ENCODE measurements around the gene CDC27.
"Not testable (repeated sequence)": the region's sequence is repeated elsewhere in the genome, so short reads cannot be mapped to it uniquely, and the experiment has no call there.

Gene CDC27

DNA sequence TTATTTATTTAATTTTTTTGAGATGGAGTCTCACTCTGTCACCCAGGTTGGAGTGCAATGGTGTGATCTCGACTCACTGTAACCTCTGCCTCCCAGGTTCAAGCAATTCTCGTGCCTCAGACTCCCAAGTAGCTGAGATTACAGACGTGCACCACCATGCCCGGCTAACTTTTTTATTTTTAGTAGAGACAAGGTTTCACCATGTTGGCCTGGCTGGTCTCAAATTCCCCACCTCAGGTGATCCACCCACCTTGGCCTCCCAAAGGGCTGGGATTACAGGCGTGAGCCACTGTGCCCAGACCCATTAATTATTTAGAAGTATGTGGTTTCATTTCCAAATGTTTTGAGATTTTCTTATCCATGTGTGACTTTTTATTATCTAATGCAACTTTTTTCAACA, 22.2 kb downstream of the CDC27 start:
- H3K9me3 ChIP-seq (ENCODE audit: insufficient read depth, low read length, severe bottlenecking); H3K4me3 ChIP-seq (ENCODE audit: low read depth in 1 of 2, low read length in 2 of 2); H2AFZ ChIP-seq (ENCODE audit: low read depth, low read length); H3K4me2 ChIP-seq (ENCODE audit: insufficient read depth, low read length); DNase-seq; H3K4me1 ChIP-seq (ENCODE audit: insufficient read depth, low read length); H3K27ac ChIP-seq (ENCODE audit: low read length); H3K27me3 ChIP-seq (ENCODE audit: insufficient read depth, low read length, poor library complexity); ATAC-seq (ENCODE audit: insufficient read depth, low read depth); H3K9ac ChIP-seq (ENCODE audit: low read depth, low read length): not testable (repeated sequence)
- Histone ChIP-seq H3K79me2 (ENCODE audit: insufficient read depth, low read length) (peaks cover 71% of the 10 kb centered on the region), H3K36me3 (ENCODE audit: insufficient read depth, low read length) (peaks cover 94% of the 10 kb centered on the region), H4K20me1 (ENCODE audit: insufficient read depth, low read length) (peaks cover 14% of the 10 kb centered on the region; the same call in 1 of the 2 replicates)

DNA sequence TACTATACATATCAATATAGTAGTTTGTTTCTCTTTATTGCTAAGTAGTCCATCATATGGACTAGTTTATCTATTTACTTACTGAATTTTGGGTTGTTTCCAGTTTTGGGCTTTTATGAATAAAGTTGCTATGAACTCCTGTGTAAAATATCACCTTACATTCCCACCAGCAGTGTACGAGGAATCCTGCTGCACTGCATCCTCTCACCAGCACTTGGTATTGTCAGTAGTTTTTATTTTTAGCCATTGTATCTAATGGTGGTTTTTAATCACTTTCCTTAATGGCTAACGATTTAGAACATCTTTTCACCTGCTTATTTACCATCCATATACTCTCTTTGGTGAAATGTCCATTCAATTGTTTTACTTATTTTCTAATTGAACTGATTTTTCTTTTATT, 24.0 kb downstream of the CDC27 start:
- Histone ChIP-seq H2AFZ (ENCODE audit: low read depth, low read length) (no peak overlapping the region), H4K20me1 (ENCODE audit: insufficient read depth, low read length) (peaks cover 6% of the 10 kb centered on the region; the same call in 1 of the 2 replicates), H3K4me3 (ENCODE audit: low read depth in 1 of 2, low read length in 2 of 2) (no peak overlapping the region), H3K36me3 (ENCODE audit: insufficient read depth, low read length) (peaks cover 93% of the 10 kb centered on the region), H3K4me2 (ENCODE audit: insufficient read depth, low read length) (no peak overlapping the region), H3K9me3 (ENCODE audit: insufficient read depth, low read length, severe bottlenecking) (no peaks in the 10 kb centered on the region), H3K4me1 (ENCODE audit: insufficient read depth, low read length) (no peaks in the 10 kb centered on the region), H3K79me2 (ENCODE audit: insufficient read depth, low read length) (peaks cover 61% of the 10 kb centered on the region), H3K27me3 (ENCODE audit: insufficient read depth, low read length, poor library complexity) (no peaks in the 10 kb centered on the region), H3K27ac (ENCODE audit: low read length) (no peak overlapping the region), H3K9ac (ENCODE audit: low read depth, low read length) (no peak overlapping the region)
- ATAC-seq (ENCODE audit: insufficient read depth, low read depth) (no peak), DNase-seq (no peak)
- no peak for TF ChIP-seq EZH2 (IDR thresholded peaks at IDR 0.05; ENCODE audit: borderline replicate concordance, low read depth, low read length, severe bottlenecking)
- TF ChIP-seq, protein P1, sequence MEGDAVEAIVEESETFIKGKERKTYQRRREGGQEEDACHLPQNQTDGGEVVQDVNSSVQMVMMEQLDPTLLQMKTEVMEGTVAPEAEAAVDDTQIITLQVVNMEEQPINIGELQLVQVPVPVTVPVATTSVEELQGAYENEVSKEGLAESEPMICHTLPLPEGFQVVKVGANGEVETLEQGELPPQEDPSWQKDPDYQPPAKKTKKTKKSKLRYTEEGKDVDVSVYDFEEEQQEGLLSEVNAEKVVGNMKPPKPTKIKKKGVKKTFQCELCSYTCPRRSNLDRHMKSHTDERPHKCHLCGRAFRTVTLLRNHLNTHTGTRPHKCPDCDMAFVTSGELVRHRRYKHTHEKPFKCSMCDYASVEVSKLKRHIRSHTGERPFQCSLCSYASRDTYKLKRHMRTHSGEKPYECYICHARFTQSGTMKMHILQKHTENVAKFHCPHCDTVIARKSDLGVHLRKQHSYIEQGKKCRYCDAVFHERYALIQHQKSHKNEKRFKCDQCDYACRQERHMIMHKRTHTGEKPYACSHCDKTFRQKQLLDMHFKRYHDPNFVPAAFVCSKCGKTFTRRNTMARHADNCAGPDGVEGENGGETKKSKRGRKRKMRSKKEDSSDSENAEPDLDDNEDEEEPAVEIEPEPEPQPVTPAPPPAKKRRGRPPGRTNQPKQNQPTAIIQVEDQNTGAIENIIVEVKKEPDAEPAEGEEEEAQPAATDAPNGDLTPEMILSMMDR (IDR thresholded peaks at IDR 0.05; ENCODE audit: borderline replicate concordance, extremely low read depth, low read length, poor library complexity, severe bottlenecking) = no peak

DNA sequence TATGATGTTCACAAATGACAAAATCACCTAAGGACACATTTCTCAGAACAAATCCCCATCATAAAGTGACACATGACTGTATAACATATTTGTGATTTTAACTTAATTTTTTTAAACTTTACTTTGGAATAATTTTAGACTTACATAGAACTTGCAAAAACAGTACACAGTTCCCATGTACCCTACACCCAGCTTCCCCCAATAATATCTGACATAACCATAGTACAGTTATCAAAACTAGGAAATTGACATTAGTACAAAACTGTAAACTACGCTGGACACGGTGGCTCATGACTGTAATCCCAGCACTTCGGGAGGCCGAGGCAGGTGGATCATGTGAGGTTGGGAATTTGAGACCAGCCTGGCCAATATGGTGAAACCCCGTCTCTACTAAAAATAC, 24.8 kb downstream of the CDC27 start:
- H3K4me3 ChIP-seq (ENCODE audit: low read depth in 1 of 2, low read length in 2 of 2) = no peak overlapping the region
- H3K27me3 ChIP-seq (ENCODE audit: insufficient read depth, low read length, poor library complexity) = no peaks in the 10 kb centered on the region
- peaks cover 93% of the 10 kb centered on the region for H3K36me3 ChIP-seq (ENCODE audit: insufficient read depth, low read length)
- H3K9me3 ChIP-seq (ENCODE audit: insufficient read depth, low read length, severe bottlenecking) = no peaks in the 10 kb centered on the region
- DNase-seq = no peak
- H3K9ac ChIP-seq (ENCODE audit: low read depth, low read length) = no peak overlapping the region
- no peak overlapping the region for H2AFZ ChIP-seq (ENCODE audit: low read depth, low read length)
- ATAC-seq (ENCODE audit: insufficient read depth, low read depth) = no peak
- peaks cover 11% of the 10 kb centered on the region for H4K20me1 ChIP-seq (ENCODE audit: insufficient read depth, low read length)
- no peaks in the 10 kb centered on the region for H3K4me1 ChIP-seq (ENCODE audit: insufficient read depth, low read length)
- H3K79me2 ChIP-seq (ENCODE audit: insufficient read depth, low read length) = peaks cover 56% of the 10 kb centered on the region
- TF ChIP-seq EZH2 (IDR thresholded peaks at IDR 0.05; ENCODE audit: borderline replicate concordance, low read depth, low read length, severe bottlenecking) = no peak
- TF ChIP-seq, protein P1 (IDR thresholded peaks at IDR 0.05; ENCODE audit: borderline replicate concordance, extremely low read depth, low read length, poor library complexity, severe bottlenecking) = no peak
- H3K27ac ChIP-seq (ENCODE audit: low read length) = no peak overlapping the region
- H3K4me2 ChIP-seq (ENCODE audit: insufficient read depth, low read length) = no peak overlapping the region

DNA sequence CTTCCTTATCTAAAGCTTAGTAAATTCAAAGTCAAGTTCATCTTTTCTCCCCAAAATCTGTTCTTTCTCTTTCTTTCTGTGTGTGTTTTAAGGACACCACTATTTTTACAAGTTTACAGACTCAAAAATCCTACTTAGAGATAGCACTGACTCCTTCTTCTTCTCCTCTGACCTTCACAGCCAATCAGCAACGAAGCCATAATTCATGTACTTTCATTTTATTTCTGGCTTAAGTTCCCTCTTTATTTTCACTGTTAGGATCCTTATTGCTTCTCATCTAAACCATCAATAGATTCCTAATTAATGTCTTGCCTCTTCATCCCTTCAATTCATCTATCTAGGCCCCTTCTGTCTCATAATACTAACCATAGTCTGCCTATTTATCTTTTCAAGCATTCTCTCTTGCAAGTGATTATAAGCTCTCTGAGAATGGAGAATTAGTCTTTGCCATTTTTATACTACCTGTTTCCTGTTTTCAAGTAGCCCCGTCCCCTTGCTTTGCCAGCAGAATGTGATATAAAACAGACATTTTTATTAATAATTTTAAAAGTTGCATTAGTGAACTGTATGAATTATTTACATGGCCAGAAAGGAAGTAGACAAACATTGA, 27.0 kb downstream of the CDC27 start:
- no peaks in the 10 kb centered on the region for H3K4me1 ChIP-seq (ENCODE audit: insufficient read depth, low read length)
- TF ChIP-seq, protein P1 (IDR thresholded peaks at IDR 0.05; ENCODE audit: borderline replicate concordance, extremely low read depth, low read length, poor library complexity, severe bottlenecking) = no peak
- no peak for TF ChIP-seq EZH2 (IDR thresholded peaks at IDR 0.05; ENCODE audit: borderline replicate concordance, low read depth, low read length, severe bottlenecking)
- peaks cover 10% of the 10 kb centered on the region for H4K20me1 ChIP-seq (ENCODE audit: insufficient read depth, low read length)
- H3K27ac ChIP-seq (ENCODE audit: low read length) = no peak overlapping the region
- H2AFZ ChIP-seq (ENCODE audit: low read depth, low read length) = no peak overlapping the region
- peaks cover 92% of the 10 kb centered on the region for H3K36me3 ChIP-seq (ENCODE audit: insufficient read depth, low read length)
- H3K79me2 ChIP-seq (ENCODE audit: insufficient read depth, low read length) = peaks cover 38% of the 10 kb centered on the region
- no peak overlapping the region for H3K9ac ChIP-seq (ENCODE audit: low read depth, low read length)
- H3K27me3 ChIP-seq (ENCODE audit: insufficient read depth, low read length, poor library complexity) = no peaks in the 10 kb centered on the region
- no peaks in the 10 kb centered on the region for H3K9me3 ChIP-seq (ENCODE audit: insufficient read depth, low read length, severe bottlenecking)
- DNase-seq (no peak), ATAC-seq (ENCODE audit: insufficient read depth, low read depth) (no peak)
- H3K4me2 ChIP-seq (ENCODE audit: insufficient read depth, low read length) = no peak overlapping the region
- H3K4me3 ChIP-seq (ENCODE audit: low read depth in 1 of 2, low read length in 2 of 2) = no peak overlapping the region
